ENCODE results near the gene ST3GAL4. TPM values are rescaled to one million over a fixed set of nuclear protein-coding genes. Genes with fewer than 3 reads are reported as not detected.
A peak's percentile ranks its signal among the peaks of the same experiment; 100 is the strongest.

ST3GAL4 gene
- total RNA-seq, 1 experiment from 2014 or later: 17.3 TPM

DNA sequence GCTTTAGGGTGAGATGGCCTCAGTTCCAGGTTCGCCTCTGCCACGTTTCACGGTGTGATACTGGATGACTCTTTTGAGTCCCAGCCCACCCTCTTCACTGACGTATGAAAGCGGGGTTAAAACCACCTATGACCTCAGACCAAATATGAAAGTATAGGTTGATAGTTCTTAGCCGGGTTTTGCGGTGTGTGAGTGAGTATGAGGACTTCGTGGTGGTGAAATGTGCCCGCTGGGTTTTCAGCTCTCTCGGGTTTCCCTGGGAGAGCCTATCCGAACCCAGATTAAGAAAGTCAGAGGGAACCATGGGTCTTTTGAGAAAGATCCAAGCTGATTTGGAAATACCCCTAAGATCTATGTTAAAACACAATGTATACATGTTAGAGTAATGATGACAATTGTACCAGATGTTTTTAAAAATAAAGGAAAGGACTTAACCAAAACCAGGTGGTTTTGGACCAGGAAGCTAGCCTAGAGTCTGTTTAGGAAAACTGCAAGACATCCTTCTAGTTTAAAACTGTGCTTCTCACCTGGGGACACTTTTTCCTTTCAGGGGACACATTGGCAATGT, 25.8 kb upstream of the ST3GAL4 start:
- Mint-ChIP-seq H3K4me3 (no peak overlapping the region), H3K9me3 (no peaks in the 10 kb centered on the region), H3K4me1 (peaks cover 15% of the 10 kb centered on the region), H3K27me3 (ENCODE audit: low read depth) (no peaks in the 10 kb centered on the region), H3K36me3 (peaks cover 15% of the 10 kb centered on the region), H3K27ac (peak overlapping the region; percentile 50; the same call in 1 of the 2 replicates)
- ATAC-seq: no peak
- DNase-seq (ENCODE audit: low spot score): no peak
- POLR2A ChIA-PET: no interaction called here
- TF ChIP-seq ESRRA (CRISPR knock-in tag; IDR thresholded peaks at IDR 0.05; ENCODE audit: borderline replicate concordance) (no peak), NFE2L1 (CRISPR knock-in tag; IDR thresholded peaks at IDR 0.05) (no peak), HMGA2 (CRISPR knock-in tag; IDR thresholded peaks at IDR 0.05) (no peak), MYBL2 (CRISPR knock-in tag; IDR thresholded peaks at IDR 0.05) (no peak), FOXP1 (CRISPR knock-in tag; IDR thresholded peaks at IDR 0.05; ENCODE audit: borderline replicate concordance) (no peak), FOXJ3 (CRISPR knock-in tag; IDR thresholded peaks at IDR 0.05; ENCODE audit: borderline replicate concordance) (no peak), CBFB (CRISPR knock-in tag; IDR thresholded peaks at IDR 0.05; ENCODE audit: low read depth) (no peak), ZNF423 (CRISPR knock-in tag; IDR thresholded peaks at IDR 0.05) (no peak), CREM (CRISPR knock-in tag; IDR thresholded peaks at IDR 0.05) (no peak), MXD4 (CRISPR knock-in tag; IDR thresholded peaks at IDR 0.05; ENCODE audit: borderline replicate concordance) (no peak), ZNF232 (CRISPR knock-in tag; IDR thresholded peaks at IDR 0.05) (no peak), EMX1 (CRISPR knock-in tag; IDR thresholded peaks at IDR 0.05) (no peak), ZNF138 (CRISPR knock-in tag; conservative IDR thresholded peaks at IDR 0.05) (no peak), RORB (CRISPR knock-in tag; IDR thresholded peaks at IDR 0.05) (no peak)
- TF ChIP-seq, protein P1, sequence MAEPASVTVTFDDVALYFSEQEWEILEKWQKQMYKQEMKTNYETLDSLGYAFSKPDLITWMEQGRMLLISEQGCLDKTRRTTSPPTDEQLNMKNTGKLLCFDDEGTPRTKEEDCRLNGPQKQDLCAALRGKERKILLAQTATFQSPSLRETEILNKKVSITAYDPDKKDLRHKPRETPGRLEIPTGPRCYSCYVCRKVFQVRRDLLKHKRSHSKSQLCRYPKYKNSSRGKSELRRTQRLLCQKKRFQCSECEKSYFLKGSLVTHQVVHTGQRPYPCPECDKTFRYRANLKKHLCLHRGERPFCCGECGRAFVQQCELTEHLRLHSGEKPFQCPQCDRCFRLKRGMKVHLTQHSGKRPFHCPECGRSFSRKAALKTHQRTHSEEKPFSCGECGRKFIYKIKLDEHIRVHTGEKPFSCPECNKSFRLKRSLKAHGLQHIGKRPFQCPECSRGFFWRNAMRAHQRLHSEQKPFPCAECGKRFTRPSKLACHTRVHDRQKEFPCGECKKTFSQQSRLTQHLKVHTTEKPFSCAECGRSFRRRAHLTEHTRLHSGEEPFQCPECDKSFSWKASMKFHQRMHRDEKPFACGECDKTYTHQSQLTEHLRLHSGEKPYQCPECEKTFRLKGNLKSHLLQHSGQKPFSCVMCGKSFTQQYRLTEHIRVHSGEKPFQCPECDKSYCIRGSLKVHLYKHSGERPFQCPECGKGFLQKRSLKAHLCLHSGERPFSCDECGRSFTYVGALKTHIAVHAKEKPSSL (CRISPR knock-in tag; conservative IDR thresholded peaks at IDR 0.05): no peak
- TF ChIP-seq, protein P2, sequence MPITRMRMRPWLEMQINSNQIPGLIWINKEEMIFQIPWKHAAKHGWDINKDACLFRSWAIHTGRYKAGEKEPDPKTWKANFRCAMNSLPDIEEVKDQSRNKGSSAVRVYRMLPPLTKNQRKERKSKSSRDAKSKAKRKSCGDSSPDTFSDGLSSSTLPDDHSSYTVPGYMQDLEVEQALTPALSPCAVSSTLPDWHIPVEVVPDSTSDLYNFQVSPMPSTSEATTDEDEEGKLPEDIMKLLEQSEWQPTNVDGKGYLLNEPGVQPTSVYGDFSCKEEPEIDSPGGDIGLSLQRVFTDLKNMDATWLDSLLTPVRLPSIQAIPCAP (CRISPR knock-in tag; IDR thresholded peaks at IDR 0.05): no peak
- TF ChIP-seq, protein P3, sequence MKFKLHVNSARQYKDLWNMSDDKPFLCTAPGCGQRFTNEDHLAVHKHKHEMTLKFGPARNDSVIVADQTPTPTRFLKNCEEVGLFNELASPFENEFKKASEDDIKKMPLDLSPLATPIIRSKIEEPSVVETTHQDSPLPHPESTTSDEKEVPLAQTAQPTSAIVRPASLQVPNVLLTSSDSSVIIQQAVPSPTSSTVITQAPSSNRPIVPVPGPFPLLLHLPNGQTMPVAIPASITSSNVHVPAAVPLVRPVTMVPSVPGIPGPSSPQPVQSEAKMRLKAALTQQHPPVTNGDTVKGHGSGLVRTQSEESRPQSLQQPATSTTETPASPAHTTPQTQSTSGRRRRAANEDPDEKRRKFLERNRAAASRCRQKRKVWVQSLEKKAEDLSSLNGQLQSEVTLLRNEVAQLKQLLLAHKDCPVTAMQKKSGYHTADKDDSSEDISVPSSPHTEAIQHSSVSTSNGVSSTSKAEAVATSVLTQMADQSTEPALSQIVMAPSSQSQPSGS (CRISPR knock-in tag; IDR thresholded peaks at IDR 0.05; ENCODE audit: borderline replicate concordance, low read depth): no peak
- TF ChIP-seq, protein P4, sequence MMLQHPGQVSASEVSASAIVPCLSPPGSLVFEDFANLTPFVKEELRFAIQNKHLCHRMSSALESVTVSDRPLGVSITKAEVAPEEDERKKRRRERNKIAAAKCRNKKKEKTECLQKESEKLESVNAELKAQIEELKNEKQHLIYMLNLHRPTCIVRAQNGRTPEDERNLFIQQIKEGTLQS (CRISPR knock-in tag; conservative IDR thresholded peaks at IDR 0.05): no peak
- CTCF ChIA-PET: interaction anchor here (1.0 to 1.1 kb wide), 3 partner anchors 19 to 82 kb away, joined by 3 read pairs; no protein-coding TSS in a partner anchor

DNA sequence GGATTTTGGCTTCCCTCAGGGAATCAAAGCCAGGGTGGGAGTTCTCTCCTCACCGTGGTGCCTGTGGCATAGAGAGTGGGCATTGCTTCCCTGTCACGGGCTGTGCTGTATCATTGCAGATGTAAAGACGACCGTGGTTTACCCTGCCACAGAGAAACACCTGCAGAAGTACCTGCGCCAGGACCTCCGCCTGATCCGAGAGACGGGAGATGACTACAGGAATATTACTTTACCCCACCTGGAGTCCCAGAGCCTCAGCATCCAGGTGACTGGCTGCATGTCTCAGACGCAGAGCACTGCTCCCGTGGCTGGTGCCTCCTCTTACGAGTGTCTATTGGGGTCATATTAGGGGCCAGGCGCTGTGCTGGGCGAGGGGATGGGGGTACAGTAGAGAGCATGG, 24.2 kb upstream of the ST3GAL4 start:
- no peak for DNase-seq (ENCODE audit: low spot score)
- ATAC-seq: no peak
- Mint-ChIP-seq H3K27me3 (ENCODE audit: low read depth) (no peaks in the 10 kb centered on the region), H3K4me3 (no peak overlapping the region), H3K4me1 (peaks cover 20% of the 10 kb centered on the region), H3K36me3 (peaks cover 20% of the 10 kb centered on the region), H3K27ac (no peak overlapping the region), H3K9me3 (no peaks in the 10 kb centered on the region)
- ChIA-PET CTCF (no interaction called here), POLR2A (no interaction called here)
- TF ChIP-seq, protein P5, sequence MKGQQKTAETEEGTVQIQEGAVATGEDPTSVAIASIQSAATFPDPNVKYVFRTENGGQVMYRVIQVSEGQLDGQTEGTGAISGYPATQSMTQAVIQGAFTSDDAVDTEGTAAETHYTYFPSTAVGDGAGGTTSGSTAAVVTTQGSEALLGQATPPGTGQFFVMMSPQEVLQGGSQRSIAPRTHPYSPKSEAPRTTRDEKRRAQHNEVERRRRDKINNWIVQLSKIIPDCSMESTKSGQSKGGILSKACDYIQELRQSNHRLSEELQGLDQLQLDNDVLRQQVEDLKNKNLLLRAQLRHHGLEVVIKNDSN (CRISPR knock-in tag; IDR thresholded peaks at IDR 0.05): no peak
- TF ChIP-seq JAZF1 (CRISPR knock-in tag; IDR thresholded peaks at IDR 0.05) (no peak), SP1 (CRISPR knock-in tag; conservative IDR thresholded peaks at IDR 0.05) (no peak)
